Measurements from ENCODE around the gene RADX.

GRCh38 chrX:106615041-106615440 lies 3.3 kb downstream of the RADX start:
- TF ChIP-seq EZH2 (IDR thresholded peaks at IDR 0.05) (no peak), POLR2AphosphoS5 (IDR thresholded peaks at IDR 0.05; ENCODE audit: borderline replicate concordance, low read depth, low read length) (no peak), FOXP2 (optimal IDR thresholded peaks at IDR 0.05; ENCODE audit: control extremely low read depth, extremely low read length, insufficient read depth) (no peak)
